Activated naive CD8-positive, alpha-beta T cell treated with anti-CD3 and anti-CD28 coated beads for 36 hours (primary cell): ENCODE measurements around the gene IMMP2L. TPM values are rescaled to one million over a fixed set of nuclear protein-coding genes. Genes with fewer than 3 reads are reported as not detected.
"Not testable (repeated sequence)": the region's sequence is repeated elsewhere in the genome, so short reads cannot be mapped to it uniquely, and the experiment has no call there.

Experiments used
- DNase-seq: peaks from one replicate; pipeline ENCODE4 v3.0.0; 2021
- H3K27ac Mint-ChIP-seq: one replicate; pipeline ENCODE4 v1.8.0; 2022; ENCODE audit warnings: mild to moderate bottlenecking, moderate library complexity, mixed read lengths
- H3K27me3 Mint-ChIP-seq: one replicate; pipeline ENCODE4 v1.8.0; 2022; ENCODE audit warnings: mild to moderate bottlenecking, mixed read lengths
- H3K36me3 Mint-ChIP-seq: one replicate; pipeline ENCODE4 v1.8.0; 2021; ENCODE audit warnings: mild to moderate bottlenecking, mixed read lengths
- H3K4me1 Mint-ChIP-seq: one replicate; pipeline ENCODE4 v1.8.0; 2021; ENCODE audit warnings: mixed read lengths
- H3K4me3 Mint-ChIP-seq: one replicate; pipeline ENCODE4 v1.8.0; 2022; ENCODE audit warnings: mild to moderate bottlenecking, moderate library complexity, mixed read lengths
- H3K9me3 Mint-ChIP-seq: one replicate; pipeline ENCODE4 v1.8.0; 2022; ENCODE audit warnings: mixed read lengths
- total RNA-seq, 2 experiments: library from RNA; stranded (reverse); gene quantifications; one replicate each; pipeline ENCODE4 v1.2.3, GENCODE V29; 2021

IMMP2L gene
- total RNA-seq, 2 experiments from 2014 or later, result 18.5 to 20.9 TPM

- Mint-ChIP-seq H3K36me3 (peaks cover 43% of the 10 kb centered on the region), H3K9me3 (peaks cover 13% of the 10 kb centered on the region)
- DNase-seq, H3K4me1 Mint-ChIP-seq, H3K27ac Mint-ChIP-seq, H3K4me3 Mint-ChIP-seq, H3K27me3 Mint-ChIP-seq: not testable (repeated sequence)
Measured at GRCh38 chr7:111505422-111505821, 56.9 kb downstream of the IMMP2L start.

GRCh38 chr7:111501799-111502198 lies 60.5 kb downstream of the IMMP2L start:
- H3K27me3 Mint-ChIP-seq, H3K4me3 Mint-ChIP-seq, H3K27ac Mint-ChIP-seq, DNase-seq, H3K9me3 Mint-ChIP-seq: not testable (repeated sequence)
- peaks cover 39% of the 10 kb centered on the region for H3K36me3 Mint-ChIP-seq
- peaks cover 11% of the 10 kb centered on the region for H3K4me1 Mint-ChIP-seq

- H3K27me3 Mint-ChIP-seq, result no peaks in the 10 kb centered on the region
- peaks cover 32% of the 10 kb centered on the region for H3K36me3 Mint-ChIP-seq
- no peak overlapping the region for H3K27ac Mint-ChIP-seq
- no peak for DNase-seq
- H3K4me3 Mint-ChIP-seq, result no peak overlapping the region
- peaks cover 7% of the 10 kb centered on the region for H3K9me3 Mint-ChIP-seq
- peaks cover 16% of the 10 kb centered on the region for H3K4me1 Mint-ChIP-seq
Measured at GRCh38 chr7:111499027-111499426, 63.3 kb downstream of the IMMP2L start.

GRCh38 chr7:111498391-111499007 lies 63.8 kb downstream of the IMMP2L start:
- Mint-ChIP-seq H3K27me3 (no peaks in the 10 kb centered on the region), H3K27ac (no peak overlapping the region), H3K36me3 (peaks cover 30% of the 10 kb centered on the region), H3K4me3 (no peak overlapping the region), H3K9me3 (peaks cover 7% of the 10 kb centered on the region), H3K4me1 (peaks cover 16% of the 10 kb centered on the region)
- no peak for DNase-seq

GRCh38 chr7:111495173-111495810 lies 67.0 kb downstream of the IMMP2L start:
- H3K36me3 Mint-ChIP-seq, result peaks cover 13% of the 10 kb centered on the region
- no peak overlapping the region for H3K4me3 Mint-ChIP-seq
- H3K27me3 Mint-ChIP-seq, result no peaks in the 10 kb centered on the region
- no peak overlapping the region for H3K27ac Mint-ChIP-seq
- peaks cover 16% of the 10 kb centered on the region for H3K4me1 Mint-ChIP-seq
- DNase-seq, result no peak
- no peaks in the 10 kb centered on the region for H3K9me3 Mint-ChIP-seq

- H3K36me3 Mint-ChIP-seq, result peaks cover 3% of the 10 kb centered on the region
- DNase-seq, result no peak
- no peaks in the 10 kb centered on the region for H3K27me3 Mint-ChIP-seq
- no peak overlapping the region for H3K4me3 Mint-ChIP-seq
- H3K9me3 Mint-ChIP-seq, result no peaks in the 10 kb centered on the region
- H3K4me1 Mint-ChIP-seq, result peaks cover 6% of the 10 kb centered on the region
- H3K27ac Mint-ChIP-seq, result no peak overlapping the region
Measured at GRCh38 chr7:111492234-111492633, 70.1 kb downstream of the IMMP2L start.

GRCh38 chr7:111486472-111487142 lies 75.7 kb downstream of the IMMP2L start:
- Mint-ChIP-seq H3K27me3 (no peaks in the 10 kb centered on the region), H3K4me3 (no peak overlapping the region), H3K9me3 (no peaks in the 10 kb centered on the region), H3K4me1 (no peaks in the 10 kb centered on the region), H3K27ac (no peak overlapping the region), H3K36me3 (peaks cover 11% of the 10 kb centered on the region)
- DNase-seq, result no peak

- no peak for DNase-seq
- Mint-ChIP-seq H3K27ac (no peak overlapping the region), H3K4me1 (no peaks in the 10 kb centered on the region), H3K9me3 (no peaks in the 10 kb centered on the region), H3K27me3 (no peaks in the 10 kb centered on the region), H3K4me3 (no peak overlapping the region), H3K36me3 (peaks cover 14% of the 10 kb centered on the region)
Measured at GRCh38 chr7:111485701-111486380, 76.5 kb downstream of the IMMP2L start.

GRCh38 chr7:111483078-111483477 lies 79.2 kb downstream of the IMMP2L start:
- DNase-seq, result no peak
- no peaks in the 10 kb centered on the region for H3K4me1 Mint-ChIP-seq
- no peaks in the 10 kb centered on the region for H3K27me3 Mint-ChIP-seq
- no peaks in the 10 kb centered on the region for H3K9me3 Mint-ChIP-seq
- peaks cover 21% of the 10 kb centered on the region for H3K36me3 Mint-ChIP-seq
- H3K27ac Mint-ChIP-seq, result no peak overlapping the region
- H3K4me3 Mint-ChIP-seq, result no peak overlapping the region

- Mint-ChIP-seq H3K27me3 (no peaks in the 10 kb centered on the region), H3K4me1 (peaks cover 1% of the 10 kb centered on the region), H3K9me3 (peaks cover 6% of the 10 kb centered on the region), H3K4me3 (no peak overlapping the region), H3K27ac (no peak overlapping the region), H3K36me3 (peaks cover 40% of the 10 kb centered on the region)
- DNase-seq, result no peak
Measured at GRCh38 chr7:111477462-111478225, 84.6 kb downstream of the IMMP2L start.

- H3K4me3 Mint-ChIP-seq, result no peak overlapping the region
- no peak overlapping the region for H3K27ac Mint-ChIP-seq
- peaks cover 35% of the 10 kb centered on the region for H3K36me3 Mint-ChIP-seq
- H3K4me1 Mint-ChIP-seq, result peaks cover 1% of the 10 kb centered on the region
- no peaks in the 10 kb centered on the region for H3K27me3 Mint-ChIP-seq
- no peak for DNase-seq
- peaks cover 7% of the 10 kb centered on the region for H3K9me3 Mint-ChIP-seq
Measured at GRCh38 chr7:111476586-111477293, 85.6 kb downstream of the IMMP2L start.

- H3K27me3 Mint-ChIP-seq, result no peaks in the 10 kb centered on the region
- H3K27ac Mint-ChIP-seq, result no peak overlapping the region
- peaks cover 35% of the 10 kb centered on the region for H3K36me3 Mint-ChIP-seq
- DNase-seq, result no peak
- H3K4me3 Mint-ChIP-seq, result no peak overlapping the region
- peaks cover 10% of the 10 kb centered on the region for H3K9me3 Mint-ChIP-seq
- H3K4me1 Mint-ChIP-seq, result peaks cover 3% of the 10 kb centered on the region
Measured at GRCh38 chr7:111475959-111476358, 86.3 kb downstream of the IMMP2L start.

GRCh38 chr7:111475419-111475748 lies 86.9 kb downstream of the IMMP2L start:
- H3K4me3 Mint-ChIP-seq, result no peak overlapping the region
- no peaks in the 10 kb centered on the region for H3K27me3 Mint-ChIP-seq
- peaks cover 11% of the 10 kb centered on the region for H3K9me3 Mint-ChIP-seq
- H3K4me1 Mint-ChIP-seq, result peaks cover 3% of the 10 kb centered on the region
- peaks cover 36% of the 10 kb centered on the region for H3K36me3 Mint-ChIP-seq
- DNase-seq, result no peak
- no peak overlapping the region for H3K27ac Mint-ChIP-seq

GRCh38 chr7:111474723-111475418 lies 87.4 kb downstream of the IMMP2L start:
- H3K4me1 Mint-ChIP-seq, result peaks cover 3% of the 10 kb centered on the region
- no peaks in the 10 kb centered on the region for H3K27me3 Mint-ChIP-seq
- peaks cover 11% of the 10 kb centered on the region for H3K9me3 Mint-ChIP-seq
- H3K36me3 Mint-ChIP-seq, result peaks cover 36% of the 10 kb centered on the region
- H3K27ac Mint-ChIP-seq, result no peak overlapping the region
- no peak overlapping the region for H3K4me3 Mint-ChIP-seq
- DNase-seq, result no peak
